ENCODE data around the gene ZNF532. TPM values are rescaled to one million over a fixed set of nuclear protein-coding genes. Genes with fewer than 3 reads are reported as not detected.

ZNF532 gene
- total and polyA plus RNA-seq, 2 donors (not counting 3 experiments of a cell fraction or from before 2014, with no cell fraction given) = 42.3 to 70.1 TPM

- H3K4me1 ChIP-seq (ENCODE audit: control insufficient read depth, extremely low read depth, insufficient read depth, low read length) = no peaks in the 10 kb centered on the region
- no peak for TF ChIP-seq MYC (IDR thresholded peaks at IDR 0.05; ENCODE audit: low read depth, low read length)
- TF ChIP-seq MAX (IDR thresholded peaks at IDR 0.05; ENCODE audit: insufficient read depth, insufficient read length) = no peak
- no peak for TF ChIP-seq CTCF (IDR thresholded peaks at IDR 0.05; ENCODE audit: extremely low read depth in 1 of 2, insufficient read depth in 1 of 2, low read depth in 1 of 2, low read length in 2 of 2)
- TF ChIP-seq EZH2 (IDR thresholded peaks at IDR 0.05; ENCODE audit: borderline replicate concordance, low read depth, low read length, severe bottlenecking) = no peak
- no peak for TF ChIP-seq POLR2A (IDR thresholded peaks at IDR 0.05; ENCODE audit: low read depth, low read length)
- TF ChIP-seq JUN (IDR thresholded peaks at IDR 0.05; ENCODE audit: borderline replicate concordance, insufficient read depth, insufficient read length, low read depth) = no peak
- TF ChIP-seq POLR2AphosphoS5 (IDR thresholded peaks at IDR 0.05; ENCODE audit: insufficient read depth, low read depth, low read length) = no peak
- TF ChIP-seq GATA2 (IDR thresholded peaks at IDR 0.05; ENCODE audit: insufficient read depth, insufficient read length, low read depth, low read length) = no peak
- TF ChIP-seq FOS (IDR thresholded peaks at IDR 0.05; ENCODE audit: borderline replicate concordance, insufficient read depth, low read length) = no peak
- H3K4me2 ChIP-seq (ENCODE audit: insufficient read depth, low read length) = no peak overlapping the region
- H3K79me2 ChIP-seq (ENCODE audit: control insufficient read depth, insufficient read depth, low read length) = peaks cover 10% of the 10 kb centered on the region
- CTCF ChIA-PET = interaction anchor here (1.2 kb wide), 1 partner anchor 11 kb away, joined by 3 read pairs; no protein-coding TSS in a partner anchor
- H4K20me1 ChIP-seq (replicated peaks; ENCODE audit: control insufficient read depth, extremely low read depth, insufficient read depth, low read length) = no peaks in the 10 kb centered on the region
- POLR2A ChIA-PET = no interaction called here
- intact Hi-C loops (cut with micrococcal nuclease) (no loop called here), dilution Hi-C loops (cut with MboI; ENCODE audit: extremely low pct_ligation_motif_present, low sequenced_read_pairs) (no loop called here)
- H3K4me3 ChIP-seq (replicated peaks in 1 of 3; ENCODE audit: insufficient read depth in 1 of 3, low read depth in 1 of 3, low read length in 3 of 3) = no peak overlapping the region
- no peak overlapping the region for H2AFZ ChIP-seq (ENCODE audit: low read depth, low read length)
- no peak overlapping the region for H3K9ac ChIP-seq (replicated peaks; ENCODE audit: extremely low read depth, insufficient read depth, low read length)
- peaks cover 0 to 9% of the 10 kb centered on the region in 2 experiments for H3K36me3 ChIP-seq (ENCODE audit: control insufficient read depth in 2 of 2, extremely low read depth in 1 of 2, insufficient read depth in 2 of 2, low read length in 2 of 2)
- BruUV-seq (replicated peaks) = no TSS peak
- no peak overlapping the region for H3K27ac ChIP-seq (ENCODE audit: insufficient read depth, low read depth, low read length)
- DNase-seq (ENCODE audit: low read depth, low spot score) (no peak), FAIRE-seq (no peak)
- no peaks in the 10 kb centered on the region for H3K9me3 ChIP-seq (replicated peaks; ENCODE audit: control insufficient read depth, insufficient read depth, low read length)
- H3K9me1 ChIP-seq (replicated peaks; ENCODE audit: control insufficient read depth, extremely low read depth, insufficient read depth, low read length) = no peaks in the 10 kb centered on the region
- H3K27me3 ChIP-seq (ENCODE audit: control insufficient read depth in 2 of 2, insufficient read depth in 2 of 2, low read length in 2 of 2) = no peaks in the 10 kb centered on the region
These were observed 59.8 kb downstream of the ZNF532 start for GRCh38 chr18:58924473-58924872.
